Astrocyte (in vitro differentiated cells and primary cell): ENCODE results near the gene SLC43A1.

Experiments
- EZH2 ChIP-seq: IDR thresholded peaks from 2 replicates; pipeline ENCODE4 v1.6.1; 2012; ENCODE audit warnings: mild to moderate bottlenecking, low read length, inconsistent platforms; ENCODE audit not compliant: insufficient read depth
- TF ChIP-seq, protein P1 (sequence below): IDR thresholded peaks from 2 replicates; pipeline ENCODE4 v1.5.1; 2011; ENCODE audit warnings: low read depth, mild to moderate bottlenecking, inconsistent platforms, low read length, moderate library complexity; ENCODE audit not compliant: insufficient read depth

DNA sequence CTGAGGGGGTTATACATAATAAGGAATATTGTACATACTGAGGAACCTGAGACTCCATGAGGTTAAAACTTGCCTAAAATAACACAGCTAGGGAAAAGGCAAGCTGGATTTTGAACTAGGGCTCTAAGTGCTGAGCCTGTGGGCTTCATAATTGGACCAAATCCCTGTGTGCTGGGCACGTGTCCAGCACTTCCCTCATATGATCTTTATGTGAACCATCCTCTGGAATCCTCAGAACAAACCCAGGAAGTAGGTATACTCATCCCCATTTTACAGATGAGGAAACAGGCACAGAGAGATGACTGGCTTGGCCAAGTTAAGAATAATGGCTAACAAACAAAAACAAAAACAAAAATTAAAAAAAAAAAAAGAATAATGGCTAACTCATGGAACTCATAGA, 40.3 kb downstream of the SLC43A1 start:
- TF ChIP-seq, protein P1, sequence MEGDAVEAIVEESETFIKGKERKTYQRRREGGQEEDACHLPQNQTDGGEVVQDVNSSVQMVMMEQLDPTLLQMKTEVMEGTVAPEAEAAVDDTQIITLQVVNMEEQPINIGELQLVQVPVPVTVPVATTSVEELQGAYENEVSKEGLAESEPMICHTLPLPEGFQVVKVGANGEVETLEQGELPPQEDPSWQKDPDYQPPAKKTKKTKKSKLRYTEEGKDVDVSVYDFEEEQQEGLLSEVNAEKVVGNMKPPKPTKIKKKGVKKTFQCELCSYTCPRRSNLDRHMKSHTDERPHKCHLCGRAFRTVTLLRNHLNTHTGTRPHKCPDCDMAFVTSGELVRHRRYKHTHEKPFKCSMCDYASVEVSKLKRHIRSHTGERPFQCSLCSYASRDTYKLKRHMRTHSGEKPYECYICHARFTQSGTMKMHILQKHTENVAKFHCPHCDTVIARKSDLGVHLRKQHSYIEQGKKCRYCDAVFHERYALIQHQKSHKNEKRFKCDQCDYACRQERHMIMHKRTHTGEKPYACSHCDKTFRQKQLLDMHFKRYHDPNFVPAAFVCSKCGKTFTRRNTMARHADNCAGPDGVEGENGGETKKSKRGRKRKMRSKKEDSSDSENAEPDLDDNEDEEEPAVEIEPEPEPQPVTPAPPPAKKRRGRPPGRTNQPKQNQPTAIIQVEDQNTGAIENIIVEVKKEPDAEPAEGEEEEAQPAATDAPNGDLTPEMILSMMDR = no peak
- TF ChIP-seq EZH2 = no peak
